Caco-2 (cell line): ENCODE data around the gene PTH1R. TPM values are rescaled to one million over a fixed set of nuclear protein-coding genes. Genes with fewer than 3 reads are reported as not detected.

Experiments used
- BruUV-seq: library from RNA; stranded (reverse); fragments of 400-500 nt; replicated peaks from 2 replicates; lab custom pipeline; 2021; lab: Mats Ljungman, UMichigan
- CTCF ChIA-PET: fragments of 300-600 bp; sonication (Branson Sonifier 250); formaldehyde crosslinking; loops from one replicate; lab custom pipeline; 2022; ENCODE audit warnings: antibody characterized with exemption; lab: Charles Lee
- POLR2A ChIA-PET: fragments of 300-600 bp; sonication (Branson Sonifier 250); formaldehyde crosslinking; loops from one replicate; lab custom pipeline; 2022; ENCODE audit warnings: antibody characterized with exemption; lab: Charles Lee
- DNase-seq, 2 experiments: peaks; one replicate each; pipeline versions ENCODE4 v3.0.0 to v3.0.0-alpha.2; 2020 to 2022
- H3K27me3 ChIP-seq: replicated peaks from 2 replicates; pipeline ENCODE4 v1.6.0; 2011; ENCODE audit warnings: low read length; ENCODE audit not compliant: control insufficient read depth, insufficient read depth
- H3K36me3 ChIP-seq: 2 replicates; pipeline ENCODE4 v1.5.1; 2011; ENCODE audit warnings: low read length; ENCODE audit not compliant: control insufficient read depth, insufficient read depth
- H3K4me1 ChIP-seq: fragments of 250-450 bp; sonication (Bioruptor Pico); 2 replicates; pipeline ENCODE4 v1.5.1; 2020; ENCODE audit warnings: mild to moderate bottlenecking
- H3K4me3 ChIP-seq: 2 replicates; pipeline ENCODE4 v1.5.1; 2011; ENCODE audit warnings: low read depth, mild to moderate bottlenecking, control low read depth, low read length
- H3K9me3 ChIP-seq: fragments of 250-450 bp; sonication (Bioruptor Pico); 2 replicates; pipeline ENCODE4 v1.5.1; 2020; ENCODE audit warnings: mild to moderate bottlenecking, moderate library complexity
- H3K27ac Mint-ChIP-seq: one replicate; pipeline ENCODE4 v1.8.0; 2022; ENCODE audit warnings: mixed read lengths; ENCODE audit not compliant: unreplicated experiment
- H3K27me3 Mint-ChIP-seq: one replicate; pipeline ENCODE4 v1.8.0; 2022; ENCODE audit warnings: mixed read lengths; ENCODE audit not compliant: insufficient read depth, unreplicated experiment
- H3K36me3 Mint-ChIP-seq: one replicate; pipeline ENCODE4 v1.8.0; 2022; ENCODE audit warnings: mild to moderate bottlenecking, mixed read lengths; ENCODE audit not compliant: insufficient read depth, unreplicated experiment
- H3K4me1 Mint-ChIP-seq: one replicate; pipeline ENCODE4 v1.8.0; 2022; ENCODE audit warnings: low read depth, mixed read lengths; ENCODE audit not compliant: unreplicated experiment
- H3K4me3 Mint-ChIP-seq: one replicate; pipeline ENCODE4 v1.8.0; 2022; ENCODE audit warnings: mild to moderate bottlenecking, moderate library complexity, mixed read lengths; ENCODE audit not compliant: unreplicated experiment
- H3K9me3 Mint-ChIP-seq: one replicate; pipeline ENCODE4 v1.8.0; 2022; ENCODE audit warnings: mixed read lengths; ENCODE audit not compliant: unreplicated experiment
- intact Hi-C: fragments of 100-400 bp; cut with micrococcal nuclease; formaldehyde crosslinking; loops from one replicate; pipeline ENCODE4 v1.10.0; 2022; ENCODE audit not compliant: unreplicated experiment
- total RNA-seq: library from RNA; stranded (reverse); gene quantifications from 2 replicates; pipeline ENCODE4 v1.2.3, GENCODE V29; 2022
- TF ChIP-seq, protein P1 (sequence below), 2 experiments: fragments of 200-600 bp in 1 of 2; IDR thresholded peaks; 1 replicate in 1 of 2; 2 replicates in 1 of 2; pipeline versions ENCODE4 v1.5.1 to v1.8.0; 2011 to 2022; ENCODE audit warnings: antibody characterized with exemption in 1 of 2, control low read depth in 1 of 2, inconsistent platforms in 1 of 2, low read depth in 1 of 2, low read length in 1 of 2, mild to moderate bottlenecking in 1 of 2, moderate library complexity in 1 of 2; ENCODE audit not compliant: insufficient read depth in 1 of 2, severe bottlenecking in 1 of 2, unreplicated experiment in 1 of 2

Gene PTH1R
- total RNA-seq, 1 experiment from 2014 or later: 5.1 TPM

DNA sequence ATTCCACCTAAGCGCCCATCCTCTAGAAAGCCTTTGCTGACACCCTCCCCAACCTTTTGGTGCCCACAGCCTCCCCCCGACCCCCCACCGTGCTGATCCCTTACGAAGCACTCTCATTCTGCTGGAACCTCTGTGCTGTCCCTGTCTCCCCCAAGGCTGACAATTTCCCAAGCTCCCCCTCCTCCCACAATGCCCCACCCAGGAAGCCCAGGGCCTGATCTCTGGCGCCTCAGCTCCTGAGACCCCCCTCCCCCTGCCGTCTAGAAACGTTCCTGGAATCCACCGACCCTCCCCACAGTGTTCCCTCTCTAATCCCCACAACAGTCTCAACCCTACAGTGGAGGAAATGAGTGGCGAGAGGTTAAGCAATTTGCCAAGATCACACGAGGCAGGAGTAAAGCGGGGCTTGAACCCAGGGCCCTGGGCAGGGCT is 32.6 kb upstream of the PTH1R start:
- Mint-ChIP-seq H3K4me1 (peaks cover 16% of the 10 kb centered on the region), H3K27me3 (peaks cover 3% of the 10 kb centered on the region), H3K27ac (no peak overlapping the region), H3K4me3 (peak overlapping the region; percentile 55), H3K9me3 (peaks cover 20% of the 10 kb centered on the region), H3K36me3 (peaks cover 5% of the 10 kb centered on the region)
- TF ChIP-seq, protein P1, sequence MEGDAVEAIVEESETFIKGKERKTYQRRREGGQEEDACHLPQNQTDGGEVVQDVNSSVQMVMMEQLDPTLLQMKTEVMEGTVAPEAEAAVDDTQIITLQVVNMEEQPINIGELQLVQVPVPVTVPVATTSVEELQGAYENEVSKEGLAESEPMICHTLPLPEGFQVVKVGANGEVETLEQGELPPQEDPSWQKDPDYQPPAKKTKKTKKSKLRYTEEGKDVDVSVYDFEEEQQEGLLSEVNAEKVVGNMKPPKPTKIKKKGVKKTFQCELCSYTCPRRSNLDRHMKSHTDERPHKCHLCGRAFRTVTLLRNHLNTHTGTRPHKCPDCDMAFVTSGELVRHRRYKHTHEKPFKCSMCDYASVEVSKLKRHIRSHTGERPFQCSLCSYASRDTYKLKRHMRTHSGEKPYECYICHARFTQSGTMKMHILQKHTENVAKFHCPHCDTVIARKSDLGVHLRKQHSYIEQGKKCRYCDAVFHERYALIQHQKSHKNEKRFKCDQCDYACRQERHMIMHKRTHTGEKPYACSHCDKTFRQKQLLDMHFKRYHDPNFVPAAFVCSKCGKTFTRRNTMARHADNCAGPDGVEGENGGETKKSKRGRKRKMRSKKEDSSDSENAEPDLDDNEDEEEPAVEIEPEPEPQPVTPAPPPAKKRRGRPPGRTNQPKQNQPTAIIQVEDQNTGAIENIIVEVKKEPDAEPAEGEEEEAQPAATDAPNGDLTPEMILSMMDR (IDR thresholded peaks at IDR 0.05; ENCODE audit: insufficient read depth in 1 of 2, low read depth in 1 of 2, low read length in 1 of 2, severe bottlenecking in 1 of 2, unreplicated experiment in 1 of 2): no peak
- ChIA-PET POLR2A (interaction anchor here (0.6 kb wide), 1 partner anchor 125 kb away, joined by 3 read pairs; no protein-coding TSS in a partner anchor), CTCF (no interaction called here)
- Histone ChIP-seq H3K4me1 (peaks cover 18% of the 10 kb centered on the region), H3K27me3 (no peaks in the 10 kb centered on the region), H3K9me3 (peaks cover 20% of the 10 kb centered on the region), H3K4me3 (no peak overlapping the region), H3K36me3 (no peaks in the 10 kb centered on the region)
- no TSS peak for BruUV-seq
- intact Hi-C loops: no loop called here
- no peak for DNase-seq

DNA sequence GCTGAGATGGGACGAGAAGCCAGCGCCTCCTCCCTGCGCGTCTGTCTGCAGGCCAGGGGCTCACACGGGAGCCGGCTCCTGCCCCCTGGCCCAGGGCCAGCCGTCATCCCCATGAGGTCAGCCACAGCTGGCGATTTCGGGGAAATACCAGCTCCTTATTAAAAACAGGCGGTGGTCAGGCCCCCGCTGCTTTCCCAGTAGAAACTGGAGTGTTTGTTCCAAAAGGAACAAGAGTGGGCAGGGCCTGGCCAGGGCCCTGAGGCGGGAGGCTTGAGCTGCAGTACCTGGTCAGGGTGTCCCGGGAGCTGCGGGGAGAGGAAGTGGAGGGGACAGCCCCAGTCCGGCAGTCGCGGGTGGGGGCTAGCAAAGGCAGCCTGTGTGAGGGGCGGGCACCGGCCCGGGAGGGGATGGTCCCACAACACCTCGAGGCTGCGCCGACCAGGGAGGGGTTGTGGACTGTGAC is 32.1 kb upstream of the PTH1R start:
- H3K4me1 Mint-ChIP-seq: peaks cover 16% of the 10 kb centered on the region
- H3K36me3 ChIP-seq: no peaks in the 10 kb centered on the region
- ChIA-PET CTCF (no interaction called here), POLR2A (interaction anchor here (0.6 kb wide), 1 partner anchor 125 kb away, joined by 3 read pairs; no protein-coding TSS in a partner anchor)
- peak overlapping the region; percentile 55 for H3K4me3 Mint-ChIP-seq
- BruUV-seq: no TSS peak
- H3K27me3 Mint-ChIP-seq: peaks cover 3% of the 10 kb centered on the region
- peaks cover 21% of the 10 kb centered on the region for H3K4me1 ChIP-seq
- H3K27me3 ChIP-seq: no peaks in the 10 kb centered on the region
- TF ChIP-seq, protein P1 (IDR thresholded peaks at IDR 0.05; ENCODE audit: insufficient read depth in 1 of 2, low read depth in 1 of 2, low read length in 1 of 2, severe bottlenecking in 1 of 2, unreplicated experiment in 1 of 2): no peak
- no peak overlapping the region for H3K27ac Mint-ChIP-seq
- peaks cover 18% of the 10 kb centered on the region for H3K9me3 ChIP-seq
- intact Hi-C loops: no loop called here
- DNase-seq: no peak
- H3K36me3 Mint-ChIP-seq: peaks cover 5% of the 10 kb centered on the region
- peaks cover 15% of the 10 kb centered on the region for H3K9me3 Mint-ChIP-seq
- no peak overlapping the region for H3K4me3 ChIP-seq

DNA sequence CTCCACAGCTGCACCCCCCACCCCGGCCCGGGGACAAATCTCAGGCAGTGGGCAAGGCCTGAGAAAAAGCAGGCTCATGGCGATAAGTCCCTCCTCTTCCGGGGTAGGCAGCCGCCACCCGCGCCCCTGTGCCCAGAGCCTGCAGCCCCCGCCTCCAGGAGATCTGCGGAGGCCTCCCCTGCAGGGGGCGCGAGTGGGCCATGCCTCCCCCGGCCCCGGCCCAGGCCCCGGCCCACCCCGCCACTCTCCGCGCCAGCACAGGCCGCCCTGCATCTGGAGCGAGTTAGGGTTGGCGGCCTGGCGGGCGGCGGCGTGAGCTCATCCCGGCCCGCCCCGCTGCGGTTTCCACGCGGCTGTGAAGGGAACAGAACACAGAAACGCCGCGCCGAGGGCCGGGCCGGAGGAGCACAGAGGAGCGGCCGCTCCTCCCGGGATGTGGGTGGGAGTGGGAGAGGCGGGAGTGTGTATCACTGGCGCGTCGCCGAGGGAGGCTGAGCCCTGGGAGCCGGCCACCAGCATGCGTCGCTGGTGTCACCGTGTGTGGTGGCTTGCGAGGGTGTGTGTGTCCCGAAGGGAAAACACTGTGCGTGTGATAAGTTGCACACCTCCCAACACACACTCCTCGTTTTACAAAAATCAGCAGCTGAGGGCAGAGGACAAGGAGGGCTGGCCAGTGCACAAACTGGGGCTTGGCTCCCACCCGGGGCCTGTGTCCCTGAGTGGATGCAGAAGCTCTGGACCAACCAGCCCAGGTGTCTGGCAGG is 31.5 kb upstream of the PTH1R start:
- ChIA-PET CTCF (interaction anchor here (0.6 to 0.7 kb wide), 2 partner anchors 52 to 350 kb away, joined by 3 to 5 read pairs; no protein-coding TSS in a partner anchor), POLR2A (no interaction called here)
- Mint-ChIP-seq H3K36me3 (peaks cover 5% of the 10 kb centered on the region), H3K4me1 (peaks cover 16% of the 10 kb centered on the region), H3K27ac (no peak overlapping the region), H3K9me3 (peaks cover 9% of the 10 kb centered on the region), H3K27me3 (peaks cover 3% of the 10 kb centered on the region), H3K4me3 (peak overlapping the region; percentile 55)
- H3K4me1 ChIP-seq: peaks cover 21% of the 10 kb centered on the region
- no TSS peak for BruUV-seq
- peak overlapping the region; percentile 21 for H3K4me3 ChIP-seq
- intact Hi-C loops: no loop called here
- H3K36me3 ChIP-seq: no peaks in the 10 kb centered on the region
- H3K9me3 ChIP-seq: peaks cover 13% of the 10 kb centered on the region
- H3K27me3 ChIP-seq: no peaks in the 10 kb centered on the region
- peak in 1 of 2 experiments; percentile 54 for DNase-seq
- TF ChIP-seq, protein P1 (IDR thresholded peaks at IDR 0.05; ENCODE audit: insufficient read depth in 1 of 2, low read depth in 1 of 2, low read length in 1 of 2, severe bottlenecking in 1 of 2, unreplicated experiment in 1 of 2): no peak
